Activated CD4-positive, alpha-beta T cell treated with anti-CD3 and anti-CD28 coated beads, Interleukin-2, Interleukin-6, amounts not matched to agents 100 ng/mL and 50 ng/mL, durations not matched to agents 16 hours and 8 hours (primary cell): ENCODE data around the gene PEX14.

ENCODE experiments used
- DNase-seq: peaks from one replicate; pipeline ENCODE4 v3.0.0-alpha.2; 2020

PEX14 gene

DNA sequence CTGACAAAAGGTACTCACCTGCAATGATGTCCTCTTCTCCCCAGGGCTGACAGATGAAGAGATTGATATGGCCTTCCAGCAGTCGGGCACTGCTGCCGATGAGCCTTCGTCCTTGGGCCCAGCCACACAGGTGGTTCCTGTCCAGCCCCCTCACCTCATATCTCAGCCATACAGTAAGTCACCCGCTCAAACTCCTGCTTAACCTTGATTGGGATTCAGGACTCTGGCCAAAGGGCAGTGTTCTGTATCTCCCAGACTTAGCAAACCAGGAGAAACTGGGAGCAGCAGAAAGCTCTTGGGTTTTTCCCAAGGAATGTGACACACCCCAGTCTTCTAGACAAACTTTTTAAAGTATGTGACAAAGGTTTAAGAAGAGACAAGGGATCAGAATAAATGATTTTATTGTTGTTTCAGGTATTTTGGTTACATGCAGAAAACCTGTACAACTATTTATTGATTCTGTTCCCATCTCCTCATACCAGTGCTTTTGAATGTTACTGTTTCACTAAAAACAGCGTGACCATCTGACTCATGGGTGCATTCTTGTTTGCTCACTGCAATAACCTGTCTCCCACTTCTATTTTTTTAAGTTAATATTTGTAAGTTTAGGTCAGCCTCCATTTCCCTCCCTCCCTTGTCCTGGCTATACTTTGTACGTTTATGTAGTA lies 124.6 kb downstream of the PEX14 start:
- no peak for DNase-seq

DNA sequence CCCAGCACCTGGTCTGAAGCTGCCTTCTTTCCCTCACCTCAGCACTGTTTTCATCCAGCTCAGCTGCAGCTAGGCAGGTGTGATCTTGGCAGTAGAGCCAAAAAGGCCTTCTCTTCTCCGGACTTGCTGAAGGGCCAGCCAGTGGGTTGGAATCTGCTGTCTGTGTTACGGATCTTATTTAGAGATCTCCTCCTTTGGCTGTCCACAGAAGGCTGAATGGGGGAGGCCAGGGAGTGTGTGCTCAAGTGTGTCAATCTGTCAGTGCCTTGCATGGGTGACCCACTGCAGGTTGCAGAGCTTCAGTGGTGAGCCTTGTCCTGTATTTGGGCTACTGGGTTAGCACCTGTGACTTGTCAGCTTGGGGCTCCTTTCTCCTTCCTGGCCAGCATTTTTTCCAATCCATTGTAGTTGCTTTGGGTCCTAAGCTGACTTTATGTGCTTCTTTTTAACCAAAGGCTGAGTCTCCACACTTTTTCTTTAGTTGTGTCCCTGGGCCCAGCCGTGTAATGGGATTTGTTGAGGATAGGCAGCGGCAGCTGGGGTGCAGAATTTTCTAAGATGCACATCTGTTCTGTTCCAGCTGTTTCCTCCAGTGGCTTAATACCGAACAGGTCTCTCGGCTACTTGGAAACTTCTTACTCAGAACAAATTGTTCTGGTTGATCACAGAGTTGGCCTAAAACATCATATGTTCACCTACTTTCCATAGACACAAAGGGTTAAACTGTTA lies 126.8 kb downstream of the PEX14 start:
- DNase-seq = no peak

DNA sequence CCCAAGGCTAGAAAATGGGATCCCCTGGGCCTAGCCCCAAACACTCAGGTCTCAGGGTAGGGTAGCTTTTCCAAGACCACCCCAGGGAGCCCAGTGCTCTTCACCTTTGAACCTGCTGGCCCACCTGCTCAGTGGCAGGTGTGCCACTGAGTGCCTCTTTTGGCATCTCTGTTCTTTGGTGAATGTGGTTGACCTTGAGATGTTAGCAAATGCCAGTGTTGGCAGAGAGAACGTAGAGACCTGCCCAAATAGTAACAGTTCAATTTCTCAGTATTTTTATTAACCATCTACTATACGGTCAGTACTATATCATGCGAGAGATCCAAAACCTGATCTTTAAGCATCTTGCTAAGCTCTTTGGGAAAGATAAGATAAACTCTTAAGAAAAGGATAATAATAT lies 128.2 kb downstream of the PEX14 start:
- DNase-seq = no peak

DNA sequence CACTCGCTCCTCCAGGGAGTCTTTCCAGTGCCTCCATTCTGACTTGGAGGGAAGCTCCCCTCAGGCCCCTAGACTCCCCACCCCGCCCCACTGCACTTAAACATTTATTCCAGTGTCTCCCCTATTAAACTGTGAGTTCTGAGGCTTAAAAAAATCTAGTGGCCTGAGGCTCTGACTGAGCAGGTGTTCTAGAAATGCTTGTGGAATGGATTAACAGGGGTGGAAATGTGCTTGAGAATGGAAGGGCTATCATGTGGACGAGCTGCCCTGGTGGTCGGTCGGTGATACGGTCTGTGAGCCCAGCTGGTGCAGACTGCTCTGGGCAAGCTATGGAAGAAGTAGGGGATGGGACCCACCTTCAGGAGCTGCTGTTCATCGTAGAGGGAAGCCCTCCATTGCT lies 130.2 kb downstream of the PEX14 start:
- DNase-seq = no peak

DNA sequence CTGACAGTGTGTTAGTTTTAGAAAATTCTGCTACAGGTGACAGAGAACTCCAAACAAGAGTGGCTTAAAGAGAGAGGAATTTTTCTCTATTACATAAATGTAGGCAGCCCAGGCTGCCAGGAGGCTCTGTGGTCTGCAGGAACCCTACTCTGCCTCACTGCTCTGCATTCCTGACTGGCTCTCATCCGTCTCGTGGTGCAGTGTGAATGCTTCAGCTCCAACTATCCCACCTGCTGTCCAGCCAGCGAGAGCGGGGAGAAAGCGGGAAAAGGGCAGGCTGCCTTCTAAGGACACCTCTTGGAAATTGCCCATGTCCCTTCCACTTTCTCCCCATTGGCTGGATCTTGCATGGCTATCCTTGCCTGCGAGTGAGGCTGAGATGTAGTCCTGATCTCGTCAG lies 131.3 kb downstream of the PEX14 start:
- DNase-seq = no peak

DNA sequence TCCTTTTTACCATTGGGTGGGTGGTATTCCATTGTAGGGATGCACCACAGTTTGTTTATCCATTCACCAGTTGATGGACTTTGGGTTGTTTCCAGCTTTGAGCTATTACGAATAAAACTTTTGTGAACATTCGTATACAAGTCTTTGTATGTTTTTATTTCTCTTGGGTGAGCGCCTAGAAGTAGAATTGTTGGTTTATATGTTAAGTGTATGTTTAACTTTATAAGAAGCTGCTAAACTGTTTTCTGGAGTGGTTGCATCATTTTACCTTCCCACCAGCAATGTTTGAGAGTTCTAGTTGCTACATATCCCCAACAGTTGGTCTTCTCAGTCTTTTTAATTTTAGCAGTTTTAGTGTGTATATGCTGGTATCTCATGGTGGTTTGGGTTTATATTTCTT lies 132.5 kb downstream of the PEX14 start:
- DNase-seq = no peak

DNA sequence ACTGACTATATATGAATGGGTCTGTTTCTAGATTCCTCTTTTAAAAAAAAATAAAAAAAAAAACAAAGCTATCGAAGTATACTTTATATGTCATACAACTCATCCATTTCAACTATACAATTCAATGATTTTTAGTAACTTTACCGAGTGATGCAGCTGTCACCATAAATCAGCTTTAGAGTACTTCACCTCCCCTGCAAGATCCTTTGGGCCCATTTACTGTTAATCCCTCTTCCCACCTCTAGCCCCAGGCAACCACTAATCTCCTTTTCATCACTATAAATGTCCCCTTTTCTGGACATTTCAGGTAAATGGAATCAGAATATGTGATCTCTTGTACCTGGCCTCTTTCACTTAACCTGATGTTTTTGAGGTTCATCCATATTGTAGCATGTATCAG lies 133.9 kb downstream of the PEX14 start:
- no peak for DNase-seq

DNA sequence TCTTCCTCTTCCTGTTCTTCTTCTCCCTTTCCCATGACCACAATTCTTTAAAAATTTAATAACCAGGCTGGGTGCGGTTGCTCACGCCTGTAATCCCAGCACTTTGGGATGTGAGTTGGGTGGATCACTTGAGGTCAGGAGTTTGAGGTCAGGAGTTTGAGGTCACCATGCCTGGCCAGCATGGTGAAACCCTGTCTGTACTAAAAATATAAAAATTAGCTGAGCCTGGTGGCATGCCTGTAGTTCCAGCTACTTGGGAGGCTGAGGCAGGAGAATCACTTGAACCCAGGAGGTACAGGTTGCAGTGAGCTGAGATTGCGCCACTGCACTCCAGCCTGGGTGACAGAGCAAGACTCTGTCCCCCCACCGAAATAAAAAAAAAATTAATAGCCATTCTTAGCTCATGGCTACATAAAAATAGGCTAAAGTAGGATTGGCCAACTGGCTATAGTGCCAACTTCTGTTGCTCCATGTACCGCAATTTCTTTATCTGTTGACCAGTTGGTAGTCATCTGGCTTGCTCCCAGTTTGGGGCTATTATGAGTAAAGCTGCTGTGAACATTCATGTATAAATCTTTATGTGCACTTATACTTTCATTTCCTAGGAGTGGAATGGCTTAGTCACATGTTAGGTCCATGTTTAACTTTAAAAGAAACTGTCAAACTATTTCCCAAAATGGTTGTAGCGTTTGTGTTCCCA lies 136.3 kb downstream of the PEX14 start:
- DNase-seq = no peak

DNA sequence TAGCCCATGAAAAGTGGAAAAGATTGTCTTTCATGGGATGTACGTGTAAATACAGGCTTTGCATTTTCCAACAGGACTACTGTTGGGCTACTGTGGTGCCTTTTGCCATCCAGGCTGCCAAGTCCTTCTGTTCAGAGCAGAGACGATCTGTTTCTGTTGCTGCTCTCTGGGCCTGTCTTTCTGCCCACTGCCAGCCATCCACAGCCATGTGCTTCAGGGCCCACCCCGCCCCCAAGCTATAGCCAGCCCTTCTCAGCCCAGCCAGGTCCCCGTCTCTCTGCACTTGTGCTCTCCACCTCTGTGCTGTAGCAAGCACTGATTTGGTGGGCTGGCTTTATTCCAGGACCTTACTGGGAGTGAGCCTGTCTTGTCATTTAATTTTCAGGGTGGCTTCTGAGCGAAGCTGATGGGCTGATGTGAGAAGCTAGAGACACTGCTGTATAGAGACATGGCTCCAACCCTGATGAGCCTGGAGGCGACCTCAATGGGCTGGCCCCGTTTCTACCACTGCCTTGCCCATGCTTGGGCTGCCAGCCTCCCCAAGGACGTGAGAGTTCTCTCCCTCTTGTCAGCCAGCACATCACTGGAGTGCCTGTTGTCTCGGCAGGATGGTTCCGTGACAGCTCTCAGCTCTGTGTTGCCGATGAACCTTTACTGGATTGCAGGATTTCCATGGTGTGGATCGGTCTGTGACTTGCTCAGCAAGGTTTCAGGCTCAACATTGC lies 137.8 kb downstream of the PEX14 start:
- no peak for DNase-seq

DNA sequence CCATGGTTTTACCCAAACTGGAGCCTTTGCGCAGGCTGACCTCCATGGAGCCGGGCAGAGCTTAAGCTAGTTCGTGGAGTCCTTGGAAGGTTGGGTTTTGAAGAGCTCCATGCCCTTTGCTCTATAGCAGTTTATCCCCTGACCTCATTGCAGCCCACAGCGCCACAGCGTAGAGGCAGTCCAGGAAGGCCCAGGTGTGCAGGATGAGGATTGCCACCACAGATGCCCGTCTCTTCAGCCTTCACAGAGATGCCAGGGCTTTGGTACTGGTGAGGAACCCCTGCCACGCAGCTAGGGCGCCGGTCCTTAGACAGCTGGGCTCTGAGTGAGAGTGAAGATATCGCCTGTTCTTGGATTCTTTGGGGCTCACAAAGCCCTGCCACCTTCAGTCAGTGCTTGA lies 138.6 kb downstream of the PEX14 start:
- no peak for DNase-seq

DNA sequence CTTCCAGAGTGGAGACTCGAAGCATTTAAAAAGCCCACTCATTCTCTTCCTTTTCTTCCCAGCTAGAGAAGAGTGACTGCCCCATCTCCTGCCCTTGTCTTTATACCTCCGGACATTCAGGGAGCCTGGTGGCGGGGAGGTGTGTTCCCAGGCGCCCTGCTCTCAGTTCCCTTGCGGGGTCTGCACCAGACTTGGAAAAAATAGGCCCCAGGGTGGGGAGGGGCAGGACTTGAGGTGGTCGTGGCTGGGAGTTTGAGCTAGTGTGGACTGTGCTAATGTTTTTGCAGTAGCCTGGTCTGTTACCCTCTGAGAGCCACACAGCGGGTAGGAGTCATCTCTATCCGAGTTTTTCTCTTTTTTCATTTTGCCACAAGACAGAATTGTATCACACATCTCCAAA lies 139.1 kb downstream of the PEX14 start:
- DNase-seq = no peak

DNA sequence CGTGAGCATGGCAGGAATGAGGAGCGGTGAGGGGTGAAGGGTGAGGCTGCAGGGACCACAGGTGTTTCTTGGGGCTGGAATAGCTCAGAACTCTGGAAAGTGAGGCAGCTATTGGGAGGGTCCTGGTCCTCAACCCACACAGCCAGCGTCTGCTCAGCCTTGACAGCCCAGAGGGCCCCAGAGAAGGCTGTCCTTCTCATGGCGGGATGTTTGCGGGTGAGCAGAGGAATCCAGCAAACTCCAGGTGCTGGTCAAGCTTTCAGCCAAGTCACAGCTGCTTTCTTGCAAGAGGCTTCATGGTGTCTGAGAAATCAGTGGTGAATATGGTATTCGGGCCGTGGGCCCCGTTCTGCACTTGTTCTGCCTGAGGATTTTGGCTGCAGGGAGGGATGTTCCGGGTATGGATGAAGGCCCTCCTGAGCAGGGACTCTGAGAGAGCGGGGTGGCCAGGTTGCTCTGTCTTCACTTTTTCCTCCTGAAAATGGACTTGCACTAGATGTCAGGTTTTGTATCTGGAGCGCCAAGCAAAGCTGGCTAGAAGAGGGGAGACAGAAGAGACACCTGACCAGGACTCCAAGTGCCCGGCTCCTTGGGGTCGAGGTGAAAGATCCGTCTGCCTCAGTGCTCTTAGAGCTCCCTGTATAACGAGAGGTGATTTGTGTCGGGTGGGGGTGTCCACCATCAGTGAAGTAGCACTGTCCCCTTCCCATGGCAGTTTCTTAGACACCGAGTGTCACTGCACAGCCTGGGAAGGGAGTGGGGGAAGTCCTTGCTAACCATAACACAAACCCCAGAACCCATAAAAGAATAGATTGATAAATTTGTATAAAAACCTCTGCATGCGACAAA lies 139.9 kb downstream of the PEX14 start:
- no peak for DNase-seq

DNA sequence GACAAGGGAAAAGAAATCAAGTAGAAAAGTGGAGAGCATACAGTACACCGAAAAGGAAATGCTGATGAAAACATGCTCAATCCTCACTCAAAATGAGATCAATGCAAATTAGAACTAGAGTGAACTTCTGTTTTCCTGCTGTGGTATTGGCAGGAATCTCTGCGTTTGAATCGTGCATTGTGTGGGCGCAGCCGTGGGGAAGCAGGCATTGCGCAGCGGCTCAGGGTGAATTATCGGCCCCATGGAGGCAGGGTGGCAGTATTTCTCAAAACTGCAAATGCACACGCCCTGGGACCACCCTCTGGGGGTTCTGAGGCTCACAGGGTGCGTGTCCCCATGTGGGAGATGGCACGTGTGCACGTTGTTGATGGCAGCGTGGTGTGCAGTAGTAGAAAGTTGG lies 140.6 kb downstream of the PEX14 start:
- DNase-seq = no peak

DNA sequence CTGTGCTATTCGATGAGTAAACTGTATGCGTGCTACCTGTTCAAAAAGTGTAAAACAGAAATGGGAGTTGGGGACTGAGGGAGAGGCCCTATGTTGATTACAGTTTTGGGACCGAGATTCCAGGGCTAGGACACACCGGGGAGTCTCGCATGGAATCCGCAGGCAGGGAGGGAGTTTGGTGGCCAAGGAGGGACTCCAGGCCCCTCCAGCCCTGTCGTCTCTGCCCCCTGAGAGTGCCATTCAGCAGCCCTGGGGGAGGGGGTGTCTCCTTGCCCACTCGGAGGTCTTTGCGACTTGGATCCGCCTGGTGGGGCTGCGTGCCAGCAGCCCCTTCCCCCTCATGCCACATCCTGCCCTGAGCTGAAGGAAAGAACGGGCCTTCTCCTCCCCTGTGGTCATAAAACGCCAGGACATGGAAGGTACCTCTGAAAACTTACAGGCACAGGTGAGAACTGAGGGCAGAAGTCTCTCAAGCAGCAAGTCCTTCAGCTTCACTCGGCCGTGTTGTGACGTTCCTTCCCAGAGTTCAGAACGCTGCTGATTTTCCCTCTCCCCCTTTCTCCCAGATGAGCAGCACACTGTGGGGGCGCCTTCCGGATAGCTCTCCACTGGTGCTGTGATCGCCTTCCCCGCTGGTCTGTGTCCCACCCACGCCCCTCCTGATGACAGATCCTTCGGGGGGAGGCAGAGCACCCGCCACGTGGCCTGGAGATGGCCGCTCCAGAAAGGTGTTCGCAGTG lies 141.4 kb downstream of the PEX14 start:
- no peak for DNase-seq

DNA sequence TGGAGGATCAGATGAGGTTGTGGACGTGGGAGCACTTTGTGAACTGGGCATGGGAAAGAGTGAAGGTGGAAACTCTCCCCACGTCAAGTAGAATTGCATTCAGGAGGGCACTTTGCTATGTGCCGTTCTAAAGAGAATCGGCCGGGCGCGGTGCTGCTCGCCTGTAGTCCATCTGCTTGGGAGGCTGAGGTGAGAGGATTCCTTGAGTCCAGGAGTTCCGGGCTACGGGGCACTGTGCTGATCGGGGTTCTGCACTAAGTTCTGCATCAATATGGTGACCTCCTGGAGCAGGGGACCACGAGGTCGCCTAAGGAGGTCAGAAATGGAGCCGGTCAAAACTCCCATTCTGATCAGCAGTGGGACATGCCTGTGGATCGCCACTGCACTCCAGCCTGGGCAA lies 141.9 kb downstream of the PEX14 start:
- no peak for DNase-seq

DNA sequence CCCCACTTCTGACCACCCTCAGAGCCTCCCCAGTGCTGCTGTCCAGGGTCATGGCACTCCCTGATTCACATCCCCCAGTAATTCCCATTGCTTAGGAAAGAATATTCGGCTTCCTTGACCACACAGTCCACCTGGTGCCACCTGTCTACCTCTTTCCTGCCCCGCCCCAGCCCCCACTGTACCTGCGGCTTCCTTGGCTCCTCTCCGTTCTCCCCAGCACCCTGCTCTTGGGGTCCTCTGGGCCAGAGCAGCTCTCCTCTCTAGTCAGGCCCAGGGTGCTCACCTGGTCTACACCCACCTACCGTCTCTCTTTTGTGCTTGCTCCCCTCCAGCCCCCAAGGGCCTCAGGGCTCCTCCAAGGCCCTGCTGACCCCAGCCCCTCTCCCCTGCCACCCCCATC lies 142.6 kb downstream of the PEX14 start:
- no peak for DNase-seq

DNA sequence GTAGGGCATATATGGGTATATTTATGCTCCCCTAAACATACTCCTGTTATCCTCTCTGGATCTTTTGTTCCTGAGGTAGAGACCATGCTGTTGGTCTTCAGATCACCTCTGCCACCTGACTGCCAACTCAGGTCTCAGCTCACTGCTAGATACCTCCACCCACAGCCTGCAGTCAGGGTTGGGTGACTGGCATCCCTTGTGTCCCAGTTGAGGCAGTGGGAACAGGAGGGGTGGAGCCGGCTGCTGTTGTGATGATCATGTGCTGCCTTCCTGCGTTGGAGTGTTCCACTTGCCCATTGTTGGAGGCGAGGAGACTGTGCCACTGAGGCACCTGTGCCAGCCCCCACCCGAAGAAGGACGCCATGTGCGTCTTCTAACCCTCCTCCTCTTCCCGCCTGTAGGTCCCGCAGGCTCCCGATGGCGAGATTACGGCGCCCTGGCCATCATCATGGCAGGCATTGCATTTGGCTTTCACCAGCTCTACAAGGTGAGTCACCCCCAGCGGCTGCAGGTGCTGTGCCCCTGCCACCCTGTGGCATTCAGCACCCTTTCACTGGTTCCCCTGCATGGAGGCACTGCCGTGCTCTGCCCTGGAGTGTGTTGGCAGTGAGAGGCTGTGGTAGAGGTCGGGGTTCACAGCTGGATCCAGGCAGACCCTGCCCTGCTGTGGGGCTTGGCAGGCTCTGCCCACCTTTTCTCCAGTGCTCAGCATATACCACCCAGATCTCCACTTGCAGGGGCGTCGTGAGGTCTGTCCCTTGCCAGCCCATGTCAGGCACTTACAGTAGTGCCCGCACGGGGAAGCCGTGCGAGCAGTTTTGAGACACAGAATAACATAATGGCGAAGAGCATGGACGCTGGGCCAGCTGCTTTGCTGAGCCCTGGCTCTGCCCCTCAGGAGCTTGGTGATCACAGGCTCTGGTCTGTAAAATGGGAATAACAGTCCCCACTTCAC lies 143.5 kb downstream of the PEX14 start:
- no peak for DNase-seq

DNA sequence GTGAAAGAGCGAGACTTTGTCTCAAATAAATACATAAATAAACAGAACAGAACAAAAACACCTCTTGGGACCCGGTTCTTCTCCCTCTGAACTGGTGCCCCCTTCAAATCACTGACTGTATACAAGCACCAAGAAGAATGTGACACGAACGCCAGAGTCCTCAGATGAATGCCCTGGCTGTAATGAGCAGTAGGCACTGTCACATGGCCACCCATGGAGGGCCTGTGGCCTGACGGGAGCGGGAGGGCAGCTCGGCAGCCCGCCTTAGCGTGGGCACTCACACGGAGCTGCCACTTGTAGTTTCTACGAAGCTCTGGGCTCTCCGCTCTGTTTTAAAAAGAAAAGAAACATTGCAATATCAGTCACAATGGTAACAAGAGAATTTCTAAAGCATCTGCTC lies 146.0 kb downstream of the PEX14 start:
- no peak for DNase-seq

DNA sequence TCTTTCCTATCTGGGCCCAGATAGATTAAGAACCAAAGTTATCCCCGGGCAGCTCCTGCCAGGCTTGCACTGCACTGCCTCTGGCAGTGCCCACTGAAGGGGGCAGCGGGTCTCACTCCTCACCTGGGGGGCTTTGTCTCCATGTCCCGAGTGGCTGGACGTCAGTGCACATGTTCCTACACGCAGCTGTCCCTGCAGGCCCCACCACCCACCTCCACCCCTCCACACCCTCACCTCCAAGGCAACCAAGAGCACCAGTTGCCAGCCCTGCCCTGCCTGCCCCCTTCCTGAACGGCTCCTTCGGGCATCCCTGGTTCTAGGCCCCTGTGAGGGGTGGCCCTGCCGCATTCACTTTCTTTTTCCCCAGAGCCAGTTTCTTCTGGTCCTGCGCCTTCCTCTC lies 147.2 kb downstream of the PEX14 start:
- no peak for DNase-seq

DNA sequence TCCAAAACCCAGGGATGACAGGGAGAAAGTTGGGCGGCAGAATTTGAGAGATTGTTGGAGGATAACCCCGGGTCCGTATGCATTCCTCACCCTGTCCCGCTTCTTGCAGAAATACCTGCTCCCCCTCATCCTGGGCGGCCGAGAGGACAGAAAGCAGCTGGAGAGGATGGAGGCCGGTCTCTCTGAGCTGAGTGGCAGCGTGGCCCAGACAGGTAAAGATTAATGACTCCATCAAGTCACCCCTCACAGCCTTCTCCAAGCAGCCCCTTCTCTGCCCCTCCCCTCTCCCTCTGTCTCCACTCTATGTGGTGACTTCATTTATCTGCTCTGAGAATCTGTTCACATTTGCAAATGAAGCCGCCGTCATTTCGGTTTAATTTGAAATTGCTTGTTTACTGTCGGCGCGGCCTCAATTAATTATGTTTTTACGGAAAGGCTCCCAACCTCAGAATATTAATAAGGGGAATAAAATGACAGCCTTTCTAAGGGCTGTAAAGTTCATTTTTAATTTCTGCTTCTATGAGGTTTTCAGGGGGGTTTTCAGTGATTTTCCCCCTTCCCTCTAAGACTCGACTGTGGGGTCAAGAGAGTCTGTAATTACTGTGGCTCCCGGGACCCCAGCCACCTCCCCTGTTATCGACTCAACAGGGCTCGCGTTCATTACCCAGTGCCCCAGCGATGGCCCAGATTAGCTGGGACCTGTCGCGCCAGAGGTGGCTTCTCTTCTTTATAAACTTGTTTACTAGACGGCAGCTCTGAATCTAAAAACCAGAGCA lies 148.3 kb downstream of the PEX14 start:
- no peak for DNase-seq
